ENCODE results near the gene ACOX3.
"Not testable (repeated sequence)": the region's sequence is repeated elsewhere in the genome, so short reads cannot be mapped to it uniquely, and the experiment has no call there.

ACOX3 gene

DNA sequence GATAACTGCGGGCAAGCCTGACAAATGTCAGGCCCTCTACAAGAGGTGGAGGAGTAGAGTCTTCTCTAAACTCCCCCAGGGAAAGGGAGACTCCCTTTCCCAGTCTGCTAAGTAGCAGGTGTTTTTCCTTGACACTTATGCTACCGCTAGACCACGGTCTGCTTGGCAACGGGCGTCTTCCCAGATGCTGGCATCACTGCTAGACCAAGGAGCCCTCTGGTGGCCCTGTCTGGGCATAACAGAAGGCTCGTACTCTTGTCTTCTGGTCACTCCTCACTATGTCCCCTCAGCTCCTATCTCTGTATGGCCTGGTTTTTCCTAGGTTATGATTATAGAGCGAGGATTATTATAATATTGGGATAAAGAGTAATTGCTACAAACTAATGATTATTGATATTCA is 33.6 kb downstream of the ACOX3 start:
- H3K4me3 ChIP-seq (ENCODE audit: low read depth, low read length): not testable (repeated sequence)
- TF ChIP-seq, protein P1, sequence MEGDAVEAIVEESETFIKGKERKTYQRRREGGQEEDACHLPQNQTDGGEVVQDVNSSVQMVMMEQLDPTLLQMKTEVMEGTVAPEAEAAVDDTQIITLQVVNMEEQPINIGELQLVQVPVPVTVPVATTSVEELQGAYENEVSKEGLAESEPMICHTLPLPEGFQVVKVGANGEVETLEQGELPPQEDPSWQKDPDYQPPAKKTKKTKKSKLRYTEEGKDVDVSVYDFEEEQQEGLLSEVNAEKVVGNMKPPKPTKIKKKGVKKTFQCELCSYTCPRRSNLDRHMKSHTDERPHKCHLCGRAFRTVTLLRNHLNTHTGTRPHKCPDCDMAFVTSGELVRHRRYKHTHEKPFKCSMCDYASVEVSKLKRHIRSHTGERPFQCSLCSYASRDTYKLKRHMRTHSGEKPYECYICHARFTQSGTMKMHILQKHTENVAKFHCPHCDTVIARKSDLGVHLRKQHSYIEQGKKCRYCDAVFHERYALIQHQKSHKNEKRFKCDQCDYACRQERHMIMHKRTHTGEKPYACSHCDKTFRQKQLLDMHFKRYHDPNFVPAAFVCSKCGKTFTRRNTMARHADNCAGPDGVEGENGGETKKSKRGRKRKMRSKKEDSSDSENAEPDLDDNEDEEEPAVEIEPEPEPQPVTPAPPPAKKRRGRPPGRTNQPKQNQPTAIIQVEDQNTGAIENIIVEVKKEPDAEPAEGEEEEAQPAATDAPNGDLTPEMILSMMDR (IDR thresholded peaks at IDR 0.05; ENCODE audit: borderline replicate concordance, insufficient read depth, low read depth, low read length): peak; percentile 17; the same call in 1 of the 2 replicates

DNA sequence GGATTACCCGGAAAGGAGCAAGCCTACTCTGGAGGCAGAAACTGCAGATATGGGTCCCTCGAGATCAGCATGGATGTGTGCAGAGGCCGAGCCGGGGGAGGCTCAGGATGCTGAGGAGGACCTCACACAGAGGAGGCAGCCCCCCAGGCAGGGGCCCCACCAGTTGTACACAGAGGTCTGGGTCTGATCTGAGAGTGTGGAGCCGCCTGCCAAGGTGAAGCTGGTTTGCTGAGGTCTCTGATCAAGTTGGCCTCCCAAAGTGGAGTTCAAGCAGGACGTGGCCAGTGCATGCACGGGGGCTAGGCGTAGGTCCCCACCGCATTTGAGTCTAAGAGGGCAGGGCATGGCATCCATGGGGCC is 35.0 kb downstream of the ACOX3 start:
- no peak overlapping the region for H3K4me3 ChIP-seq (ENCODE audit: low read depth, low read length)
- TF ChIP-seq, protein P1 (IDR thresholded peaks at IDR 0.05; ENCODE audit: borderline replicate concordance, insufficient read depth, low read depth, low read length): no peak

DNA sequence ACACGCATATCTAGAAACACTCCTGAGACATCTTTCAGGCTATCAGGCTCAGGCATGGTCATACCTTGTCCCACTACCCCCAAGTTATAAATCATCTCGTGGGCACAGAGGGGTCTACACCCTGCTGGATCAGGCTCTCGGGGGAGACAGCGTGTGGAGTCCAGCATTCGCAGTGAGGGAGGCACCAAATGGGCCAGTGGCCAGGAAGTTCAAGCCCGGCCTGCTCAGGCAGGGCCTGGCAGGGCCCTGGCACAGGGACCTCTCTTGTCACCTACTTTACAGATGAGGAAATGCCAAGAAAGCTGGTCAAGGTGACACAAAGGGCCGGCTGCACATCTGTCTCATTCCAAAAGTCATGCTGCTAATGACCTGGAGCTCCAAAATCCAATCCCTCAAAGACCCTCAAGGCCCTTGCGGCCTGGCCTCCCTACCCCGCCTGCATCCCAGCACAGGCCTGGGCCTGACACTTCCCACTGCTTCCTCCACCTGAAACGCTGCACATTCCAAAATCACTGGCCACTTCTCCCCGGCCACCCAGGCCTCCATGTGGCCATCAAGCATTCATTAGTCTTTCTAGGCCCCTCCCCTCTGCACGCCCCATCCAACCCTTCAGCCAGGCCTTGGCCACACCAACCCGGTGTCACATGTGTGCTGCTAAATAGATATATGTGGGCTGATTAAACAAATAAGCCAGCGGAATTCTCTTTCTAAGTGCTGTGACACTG is 35.6 kb downstream of the ACOX3 start:
- TF ChIP-seq, protein P1 (IDR thresholded peaks at IDR 0.05; ENCODE audit: borderline replicate concordance, insufficient read depth, low read depth, low read length): no peak
- H3K4me3 ChIP-seq (ENCODE audit: low read depth, low read length): no peak overlapping the region

DNA sequence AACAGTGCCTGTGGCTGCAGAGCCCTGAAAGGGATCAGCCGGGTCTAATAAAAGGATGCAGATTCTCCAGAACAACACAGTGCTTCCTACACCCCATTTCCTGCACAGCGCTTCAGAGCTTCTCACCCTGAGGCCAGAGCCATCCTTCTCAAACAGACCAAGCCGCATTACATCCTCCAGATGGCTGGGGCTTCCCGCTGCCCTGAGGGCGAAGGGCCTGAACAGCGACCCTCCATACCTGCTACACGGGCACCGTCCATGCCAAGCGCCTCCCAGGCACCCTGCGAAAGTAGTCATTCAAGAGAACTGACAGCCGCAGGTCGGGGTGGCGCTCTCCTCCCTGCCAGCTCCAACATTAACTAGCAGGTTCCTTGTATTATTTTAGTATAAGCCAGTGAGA is 36.5 kb downstream of the ACOX3 start:
- TF ChIP-seq, protein P1 (IDR thresholded peaks at IDR 0.05; ENCODE audit: borderline replicate concordance, insufficient read depth, low read depth, low read length): no peak
- no peak overlapping the region for H3K4me3 ChIP-seq (ENCODE audit: low read depth, low read length)

DNA sequence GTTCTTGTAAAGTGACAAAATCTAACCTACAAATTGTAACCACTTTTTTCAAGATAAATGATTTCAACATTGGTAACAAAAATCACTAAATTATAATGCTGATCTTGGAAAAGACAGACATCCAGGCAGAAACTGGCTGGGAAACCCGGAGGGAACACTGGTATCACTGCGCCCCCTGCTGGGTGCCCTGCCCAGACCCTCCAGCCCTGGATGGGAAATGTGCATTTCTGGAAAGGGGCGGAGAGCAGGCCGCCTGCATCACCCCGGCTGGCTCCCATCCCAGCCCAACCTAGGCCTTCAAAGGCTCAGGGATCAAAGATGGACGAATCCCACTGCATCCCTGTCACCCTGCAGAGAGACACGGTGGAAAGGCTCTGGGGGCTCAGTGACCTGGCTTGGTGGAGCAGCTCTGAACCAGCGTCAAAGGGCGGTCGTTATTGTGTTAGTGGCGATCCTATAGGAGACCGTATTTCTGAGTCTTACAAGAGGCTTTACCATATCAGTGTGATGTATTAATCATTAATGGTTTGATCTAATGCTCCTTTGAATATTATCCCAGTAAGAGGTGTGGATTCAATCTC is 37.3 kb downstream of the ACOX3 start:
- TF ChIP-seq, protein P1 (IDR thresholded peaks at IDR 0.05; ENCODE audit: borderline replicate concordance, insufficient read depth, low read depth, low read length): peak; percentile 80
- H3K4me3 ChIP-seq (ENCODE audit: low read depth, low read length): no peak overlapping the region

DNA sequence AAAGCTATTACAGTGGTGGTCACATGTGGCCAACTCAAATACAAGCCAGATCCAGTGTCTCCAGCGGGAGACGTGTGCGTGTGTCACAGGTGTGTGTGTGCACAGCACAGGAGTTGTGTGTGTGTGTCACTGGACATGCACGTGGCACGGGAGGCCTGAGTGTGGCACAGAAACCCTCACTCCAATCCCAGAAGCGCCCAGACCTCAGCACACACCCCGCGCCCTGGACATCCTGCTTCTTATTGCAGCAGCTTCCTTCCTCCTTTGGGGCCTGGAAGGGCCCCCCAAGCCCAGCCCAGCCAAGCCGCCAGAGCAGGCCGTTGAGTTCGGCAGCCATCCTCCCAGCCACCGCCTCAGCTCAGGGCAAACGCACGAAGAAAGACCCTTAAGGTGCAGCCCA is 37.9 kb downstream of the ACOX3 start:
- TF ChIP-seq, protein P1 (IDR thresholded peaks at IDR 0.05; ENCODE audit: borderline replicate concordance, insufficient read depth, low read depth, low read length): no peak
- H3K4me3 ChIP-seq (ENCODE audit: low read depth, low read length): no peak overlapping the region

DNA sequence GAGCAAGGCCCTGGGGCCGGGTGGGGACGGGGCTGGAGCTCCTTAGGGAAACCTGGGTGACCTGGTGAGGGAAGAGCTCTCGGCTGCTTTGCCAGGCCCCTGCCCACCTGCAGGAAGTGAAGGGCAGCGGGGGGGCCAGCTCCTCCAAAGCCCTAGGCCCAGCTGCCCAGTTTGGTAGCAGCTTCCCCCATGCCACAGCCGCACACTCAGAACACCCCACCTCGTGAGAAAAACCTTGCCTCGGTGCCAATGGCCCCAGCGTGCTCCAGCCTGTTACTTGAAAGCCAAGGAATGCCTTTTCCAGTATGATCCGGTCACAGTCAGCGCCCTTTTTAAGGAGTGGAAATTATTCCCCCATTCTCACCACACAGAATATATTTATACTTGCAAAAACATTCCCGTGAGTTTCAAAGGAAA is 38.3 kb downstream of the ACOX3 start:
- H3K4me3 ChIP-seq (ENCODE audit: low read depth, low read length): no peak overlapping the region
- TF ChIP-seq, protein P1 (IDR thresholded peaks at IDR 0.05; ENCODE audit: borderline replicate concordance, insufficient read depth, low read depth, low read length): no peak
